ENCODE results near the gene C17orf100. TPM values are rescaled to one million over a fixed set of nuclear protein-coding genes. Genes with fewer than 3 reads are reported as not detected.

C17orf100 gene
- total and polyA plus RNA-seq, 2 of the 13 experiments (the other 11 are each of a cell fraction or from before 2014, with no cell fraction given), result 3.6 to 8.7 TPM

GRCh38 chr17:6677158-6677831 is 25.7 kb downstream of the C17orf100 start (continued):
- TF ChIP-seq ZNF710 (CRISPR knock-in tag; IDR thresholded peaks at IDR 0.05; ENCODE audit: borderline replicate concordance), result peak; percentile 61; the same call in 1 of the 2 replicates
- TF ChIP-seq HNF1A (IDR thresholded peaks at IDR 0.05; ENCODE audit: low read depth), result no peak
- no peak for TF ChIP-seq HNF1A (CRISPR knock-in tag; IDR thresholded peaks at IDR 0.05; ENCODE audit: borderline replicate concordance)
- no peak for TF ChIP-seq ARHGAP35 (CRISPR knock-in tag; IDR thresholded peaks at IDR 0.05; ENCODE audit: borderline replicate concordance)
- TF ChIP-seq TEAD3 (CRISPR knock-in tag; optimal IDR thresholded peaks at IDR 0.05; ENCODE audit: borderline replicate concordance), result peak; percentile 20
- no peak for TF ChIP-seq SNAPC4 (CRISPR knock-in tag; IDR thresholded peaks at IDR 0.05)
- TF ChIP-seq ZNF850 (CRISPR knock-in tag; conservative IDR thresholded peaks at IDR 0.05), result no peak
- no peak for TF ChIP-seq ARID2 (CRISPR knock-in tag; IDR thresholded peaks at IDR 0.05; ENCODE audit: borderline replicate concordance)
- TF ChIP-seq HMGXB3 (CRISPR knock-in tag; IDR thresholded peaks at IDR 0.05; ENCODE audit: borderline replicate concordance), result 0 out of 2 replicates have a peak, but pooled peaks have one; percentile 16
- TF ChIP-seq ZNF713 (CRISPR knock-in tag; IDR thresholded peaks at IDR 0.05), result no peak
- peak; percentile 73; the same call in 1 of the 2 replicates for TF ChIP-seq ZBTB38 (CRISPR knock-in tag; IDR thresholded peaks at IDR 0.05)
- no peak for TF ChIP-seq ZZZ3 (CRISPR knock-in tag; IDR thresholded peaks at IDR 0.05; ENCODE audit: borderline replicate concordance)
